Aorta (tissue), 5 donors: Measurements from ENCODE around the gene CPT1C. TPM values are rescaled to one million over a fixed set of nuclear protein-coding genes. Genes with fewer than 3 reads are reported as not detected.
A peak's percentile ranks its signal among the peaks of the same experiment; 100 is the strongest.

ENCODE experiments used
- ATAC-seq: fragments of 200-7000 bp; cut with Tn5 transposase; one replicate; pipeline ENCODE4 v1.9.1; 2022; ENCODE audit warnings: moderate library complexity; ENCODE audit not compliant: low FRiP score
- DNase-seq, 2 donors: peaks; one replicate each; pipeline ENCODE4 v3.0.0-alpha.2; 2020
- H3K27ac ChIP-seq, 2 donors: one replicate each; pipeline ENCODE4 v1.5.1; 2013; ENCODE audit warnings: low read length in 2 of 2, mild to moderate bottlenecking in 2 of 2, moderate library complexity in 2 of 2, control low read depth in 1 of 2, inconsistent platforms in 1 of 2, low read depth in 1 of 2
- H3K27me3 ChIP-seq, 2 donors: one replicate each; pipeline ENCODE4 v1.6.1; 2013; ENCODE audit warnings: control low read depth in 1 of 2, low read length in 1 of 2, mild to moderate bottlenecking in 1 of 2, moderate library complexity in 1 of 2; ENCODE audit not compliant: insufficient read depth in 2 of 2, control insufficient read depth in 1 of 2
- H3K36me3 ChIP-seq, 2 donors: one replicate each; pipeline ENCODE4 v1.6.1; 2013; ENCODE audit warnings: control low read depth in 1 of 2, low read length in 1 of 2, mild to moderate bottlenecking in 1 of 2; ENCODE audit not compliant: insufficient read depth in 2 of 2, control insufficient read depth in 1 of 2
- H3K4me1 ChIP-seq, 2 donors: one replicate each; pipeline ENCODE4 v1.6.1; 2013; ENCODE audit warnings: low read length in 2 of 2, control low read depth in 1 of 2, mild to moderate bottlenecking in 1 of 2, moderate library complexity in 1 of 2; ENCODE audit not compliant: insufficient read depth in 2 of 2, control insufficient read depth in 1 of 2
- H3K4me3 ChIP-seq, 2 donors: one replicate each; pipeline ENCODE4 v1.5.1; 2013; ENCODE audit warnings: low read length in 2 of 2, control low read depth in 1 of 2, mild to moderate bottlenecking in 1 of 2
- H3K9me3 ChIP-seq: one replicate; pipeline ENCODE4 v1.6.1; 2013; ENCODE audit warnings: mild to moderate bottlenecking, low read length; ENCODE audit not compliant: control insufficient read depth
- whole genome bisulfite sequencing, 2 donors: extraction: QIAGEN DNeasy Blood & Tissue Kit; methylation state at CpG; one replicate each; pipeline ENCODE4 v1.1.7; 2013; 5-methylcytosine and 5-hydroxymethylcytosine counted together
- intact Hi-C, 2 donors: fragments of 100-400 bp; cut with DNase I; formaldehyde crosslinking; loops; one replicate each; pipeline versions ENCODE4 v1.14.2 to v1.15.0; 2022
- polyA plus RNA-seq, 2 donors: library from polyadenylated mRNA; stranded (reverse); fragments of 200-250 nt; gene quantifications; one replicate each; pipeline ENCODE4 v1.2.3, GENCODE V29; 2013
- total RNA-seq, 2 donors: library from RNA; stranded (reverse); fragmentation: NEBNext Ultra II Directional; extraction: Animal tissue kit (Norgen Biotek cat#: 25700); gene quantifications; one replicate each; pipeline ENCODE4 v1.2.1, GENCODE V29; 2021
- donor health status: healthy with polysubstance abuse.
- donor health status: Bipolar disorder and iron deficiency.
- donor health status: DM: no; HTN: no; CAD: no.
- donor health status: DM: no; HTN: no; CAD: no.
- donor health status: DM: yes; HTN: yes; CAD: no.

CPT1C gene
- total and polyA plus RNA-seq, 4 donors = 1.9 to 24.4 (median 6.1) TPM

DNA sequence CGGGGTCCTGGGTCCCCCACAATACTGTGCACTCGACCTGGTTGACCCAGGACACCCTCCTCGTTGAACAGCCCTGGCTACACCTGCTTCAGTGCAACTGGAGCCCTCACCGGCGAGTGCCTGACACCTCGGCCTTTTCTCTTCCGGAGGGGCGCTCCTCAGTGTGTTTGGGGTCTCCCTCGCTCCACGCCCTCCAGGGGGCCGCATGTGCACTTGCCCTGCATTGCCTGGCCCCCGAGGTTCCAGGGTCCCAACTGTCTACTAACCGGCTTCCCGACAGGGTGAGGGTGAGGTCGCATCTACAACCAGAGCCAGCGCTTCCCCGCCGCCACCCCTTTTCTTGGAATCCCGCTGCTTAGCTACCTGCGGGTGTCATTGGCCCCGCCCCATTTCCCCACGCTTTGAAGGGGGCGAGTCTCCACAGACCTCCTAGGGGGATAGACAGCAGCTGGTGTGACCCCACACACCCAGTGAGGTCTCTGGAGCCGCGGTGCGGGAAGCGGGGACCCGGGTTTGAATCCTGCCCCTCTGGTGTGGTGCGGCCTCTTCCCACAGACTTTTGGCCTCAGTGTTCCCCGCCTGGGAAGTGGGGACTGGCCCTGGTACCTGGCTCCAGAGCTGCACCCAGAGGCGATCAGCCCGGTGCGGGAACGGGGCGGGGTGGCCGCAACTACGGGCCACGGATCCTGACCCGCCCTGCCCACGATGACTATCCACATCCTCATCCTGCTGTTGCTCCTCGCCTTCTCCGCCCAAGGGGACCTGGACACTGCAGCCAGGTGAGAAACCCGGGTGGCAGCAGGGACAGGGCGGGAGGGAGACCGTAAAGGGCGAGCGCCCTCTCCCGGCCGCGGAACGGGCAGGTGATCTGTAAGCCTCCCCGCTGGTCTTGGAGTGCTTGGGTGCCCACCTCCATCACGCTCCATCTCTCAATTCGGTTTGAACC is 1.5 kb upstream of the CPT1C start, which contains the start of gene ADM5:
ADM5 (plus strand) TSS at position 462 of the 946 bp plus-strand sequence; CDS start at position 706, 244 bp downstream.
- 30 to 33% methylated on average over 52 to 54 of the region's 54 CpGs for WGBS, 2 donors
- Histone ChIP-seq H3K9me3 (no peaks in the 10 kb centered on the region), H3K27me3 (no peaks in the 10 kb centered on the region), H3K36me3 (peaks cover 0 to 8% of the 10 kb centered on the region in 2 donors), H3K4me3 (peak within 1 kb of the TSS; percentile 3 to 8), H3K27ac (no peak within 1 kb of the TSS), H3K4me1 (no peaks in the 10 kb centered on the region)
- DNase-seq (peak in 1 of 2 donors; percentile 82), ATAC-seq (peak; percentile 30)
- intact Hi-C loops = loop anchor here in 1 of 2 donors (10.0 kb wide), 1 partner anchor 65 kb away; no protein-coding TSS in a partner anchor

DNA sequence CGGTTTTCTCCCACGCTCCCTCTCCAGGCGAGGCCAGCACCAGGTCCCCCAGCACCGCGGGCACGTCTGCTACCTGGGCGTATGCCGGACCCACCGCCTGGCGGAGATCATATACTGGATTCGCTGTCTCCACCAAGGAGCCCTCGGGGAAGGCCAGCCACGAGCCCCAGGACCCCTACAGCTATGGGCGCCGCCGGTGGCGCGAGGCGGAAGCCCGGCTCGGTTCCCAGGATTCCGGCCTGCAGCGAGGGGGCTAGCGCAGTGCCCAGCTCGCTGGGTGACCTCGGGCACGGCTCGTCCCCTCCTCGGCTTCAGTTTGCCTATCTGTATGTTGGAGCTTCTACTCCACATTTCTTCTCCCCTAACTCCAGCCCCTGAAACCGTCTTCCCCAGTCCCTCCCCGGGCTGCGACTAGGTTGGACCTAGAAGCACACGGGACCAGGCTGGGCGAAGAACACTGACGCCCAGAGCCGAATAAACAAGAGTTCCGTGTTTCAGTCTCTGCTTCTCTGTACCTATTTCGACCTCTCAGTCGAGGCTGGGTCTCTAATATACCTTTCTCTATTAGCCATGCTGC is 749 bp upstream of the CPT1C start:
- WGBS, 2 donors = 4 to 5% methylated on average over 39 of the region's 39 CpGs
- H3K27me3 ChIP-seq = no peaks in the 10 kb centered on the region
- no peaks in the 10 kb centered on the region for H3K4me1 ChIP-seq
- ATAC-seq (peak; percentile 7), DNase-seq (no peak)
- peak overlapping the region; percentile 3 to 8 for H3K4me3 ChIP-seq
- H3K9me3 ChIP-seq = no peaks in the 10 kb centered on the region
- no peak overlapping the region for H3K27ac ChIP-seq
- peaks cover 0 to 6% of the 10 kb centered on the region in 2 donors for H3K36me3 ChIP-seq
- intact Hi-C loops = no loop called here

DNA sequence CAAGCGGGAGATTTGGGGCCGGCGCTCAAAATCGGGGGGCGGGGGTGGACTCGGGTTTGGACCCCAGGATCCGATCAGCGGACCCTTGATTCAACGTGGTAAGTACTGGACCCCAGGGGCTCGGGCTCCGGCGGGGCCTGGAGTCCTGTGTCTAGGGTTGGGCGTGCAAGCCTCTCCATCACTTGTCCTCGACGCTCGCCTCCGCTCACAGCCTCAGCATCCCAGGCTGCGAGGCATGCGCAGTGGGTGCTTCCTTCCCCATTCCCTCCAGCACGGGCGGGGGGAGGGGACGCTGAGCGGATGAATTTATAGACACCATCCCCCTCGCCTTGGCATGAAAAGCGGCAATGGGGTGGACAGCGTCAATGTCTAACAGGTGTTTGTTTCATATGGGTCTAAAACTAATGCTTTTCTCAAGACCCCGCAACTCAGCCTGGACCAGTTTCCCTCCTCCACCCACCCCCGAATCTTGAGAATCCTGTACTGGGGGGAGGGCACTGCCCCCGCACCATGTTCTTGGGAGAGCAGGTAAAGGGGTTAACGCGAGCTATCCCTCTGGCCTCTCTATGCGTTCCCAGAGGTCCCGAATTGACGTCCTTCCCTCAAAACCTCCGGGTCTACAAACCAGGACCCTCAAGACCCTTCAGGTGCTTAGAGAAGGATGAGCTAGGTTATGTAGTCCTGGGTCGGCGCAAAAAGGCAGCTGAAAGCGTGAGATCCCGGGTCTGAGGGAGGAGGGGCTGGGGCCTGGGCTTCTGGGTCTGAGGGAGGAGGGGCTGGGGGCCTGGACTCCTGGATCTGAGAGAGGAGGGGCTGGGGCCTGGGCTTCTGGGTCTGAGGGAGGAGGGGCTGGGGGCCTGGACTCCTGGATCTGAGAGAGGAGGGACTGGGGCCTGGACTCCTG is 579 bp downstream of the CPT1C start:
- no peak overlapping the region for H3K27ac ChIP-seq
- H3K36me3 ChIP-seq = no peaks in the 10 kb centered on the region
- ATAC-seq (peak; percentile 62), DNase-seq (peak; percentile 76 to 84)
- H3K9me3 ChIP-seq = no peaks in the 10 kb centered on the region
- H3K4me1 ChIP-seq = no peaks in the 10 kb centered on the region
- no peaks in the 10 kb centered on the region for H3K27me3 ChIP-seq
- intact Hi-C loops = no loop called here
- peak overlapping the region in 1 of 2 donors; percentile 16 for H3K4me3 ChIP-seq
- 7 to 8% methylated on average over 39 of the region's 39 CpGs for WGBS, 2 donors

DNA sequence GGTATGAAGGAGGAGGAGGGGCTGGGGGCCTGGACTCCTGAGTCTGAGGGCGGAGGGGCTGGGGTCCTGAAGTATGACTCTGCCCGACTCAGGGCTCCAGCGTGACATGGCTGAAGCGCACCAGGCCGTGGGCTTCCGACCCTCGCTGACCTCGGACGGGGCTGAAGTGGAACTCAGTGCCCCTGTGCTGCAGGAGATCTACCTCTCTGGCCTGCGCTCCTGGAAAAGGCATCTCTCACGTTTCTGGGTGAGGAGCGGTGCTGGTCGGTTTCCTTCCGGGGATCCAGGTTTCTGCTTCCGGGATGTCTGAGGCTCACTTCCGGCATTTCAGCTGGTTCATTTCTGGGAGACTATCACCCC is 1.2 kb downstream of the CPT1C start:
- Histone ChIP-seq H3K27me3 (no peaks in the 10 kb centered on the region), H3K36me3 (no peaks in the 10 kb centered on the region), H3K4me3 (no peak overlapping the region), H3K4me1 (no peaks in the 10 kb centered on the region), H3K27ac (no peak overlapping the region), H3K9me3 (no peaks in the 10 kb centered on the region)
- intact Hi-C loops = no loop called here
- ATAC-seq (no peak), DNase-seq (no peak)
- WGBS, 2 donors = 72 to 81% methylated on average over 16 of the region's 16 CpGs

DNA sequence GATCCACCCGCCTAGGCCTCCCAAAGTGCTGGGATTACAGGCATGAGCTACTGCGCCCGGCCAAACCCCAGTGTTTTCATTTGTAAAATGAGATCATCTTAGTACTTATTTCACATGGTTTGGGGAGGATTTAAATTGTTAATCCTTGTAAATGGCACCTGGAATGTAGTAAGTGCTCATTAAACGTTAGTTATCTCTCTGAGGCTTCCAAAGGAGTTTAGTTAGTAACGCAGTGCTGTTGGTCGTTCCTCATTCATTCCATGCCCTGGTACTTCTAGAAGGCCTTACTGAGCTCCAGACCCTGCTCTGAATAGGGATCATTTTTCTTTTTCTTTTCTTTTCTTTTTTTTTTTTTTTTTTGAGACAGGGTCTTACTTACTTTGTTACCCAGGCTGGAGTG is 5.2 kb downstream of the CPT1C start:
- 79 to 88% methylated on average over 6 of the region's 6 CpGs for WGBS, 2 donors
- intact Hi-C loops = no loop called here
- no peak for ATAC-seq
- H3K27me3 ChIP-seq = no peaks in the 10 kb centered on the region
- H3K27ac ChIP-seq = no peak overlapping the region
- no peak for DNase-seq
- no peaks in the 10 kb centered on the region for H3K9me3 ChIP-seq
- no peaks in the 10 kb centered on the region for H3K4me1 ChIP-seq
- H3K36me3 ChIP-seq = no peaks in the 10 kb centered on the region
- H3K4me3 ChIP-seq = no peak overlapping the region

DNA sequence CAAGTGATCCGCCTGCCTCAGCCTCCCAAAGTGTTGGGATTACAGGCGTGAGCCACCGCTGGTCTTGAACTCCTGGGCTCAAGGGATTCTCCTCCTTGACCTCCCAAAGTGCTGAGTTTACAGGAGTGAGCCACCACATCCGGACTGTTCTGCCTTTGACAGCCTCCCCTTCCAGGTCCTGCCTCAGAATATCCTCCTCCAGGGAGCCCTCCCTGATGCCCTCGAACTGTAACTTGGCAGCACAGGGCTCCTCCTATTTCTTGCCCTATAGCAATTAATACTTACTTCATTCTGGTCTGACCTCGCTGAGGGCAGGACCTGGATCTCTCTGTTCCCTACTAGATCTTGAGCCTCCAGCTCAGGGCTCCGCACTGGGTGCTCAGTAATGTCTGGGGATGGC is 5.9 kb downstream of the CPT1C start:
- Histone ChIP-seq H3K4me3 (no peak overlapping the region), H3K27me3 (no peaks in the 10 kb centered on the region), H3K4me1 (no peaks in the 10 kb centered on the region), H3K9me3 (no peaks in the 10 kb centered on the region), H3K27ac (no peak overlapping the region), H3K36me3 (no peaks in the 10 kb centered on the region)
- 85 to 95% methylated on average over 7 of the region's 7 CpGs for WGBS, 2 donors
- ATAC-seq (no peak), DNase-seq (no peak)
- intact Hi-C loops = no loop called here

DNA sequence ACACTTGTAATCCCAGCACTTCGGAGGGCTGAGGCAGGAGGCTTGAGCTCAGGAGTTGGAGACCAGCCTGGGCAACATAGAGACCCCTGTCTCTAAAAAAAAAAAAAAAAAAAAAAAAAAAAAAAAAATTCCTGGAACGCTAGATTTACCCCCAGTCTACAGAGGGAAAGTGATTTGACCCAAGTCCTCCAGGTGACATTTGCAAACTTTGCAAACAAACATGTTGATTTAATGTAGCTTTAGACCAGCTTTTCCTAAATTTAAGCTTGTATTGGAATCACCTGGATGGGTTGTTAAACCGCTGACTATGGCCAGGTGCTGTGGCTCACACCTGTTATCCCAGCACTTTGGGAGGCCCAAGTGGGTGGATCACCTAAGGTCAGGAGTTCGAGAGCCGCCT is 8.4 kb downstream of the CPT1C start:
- intact Hi-C loops = no loop called here
- Histone ChIP-seq H3K9me3 (no peaks in the 10 kb centered on the region), H3K27me3 (no peaks in the 10 kb centered on the region), H3K4me1 (no peaks in the 10 kb centered on the region), H3K4me3 (no peak overlapping the region), H3K27ac (no peak overlapping the region), H3K36me3 (no peaks in the 10 kb centered on the region)
- 91 to 94% methylated on average over 5 of the region's 5 CpGs for WGBS, 2 donors
- ATAC-seq (no peak), DNase-seq (no peak)

DNA sequence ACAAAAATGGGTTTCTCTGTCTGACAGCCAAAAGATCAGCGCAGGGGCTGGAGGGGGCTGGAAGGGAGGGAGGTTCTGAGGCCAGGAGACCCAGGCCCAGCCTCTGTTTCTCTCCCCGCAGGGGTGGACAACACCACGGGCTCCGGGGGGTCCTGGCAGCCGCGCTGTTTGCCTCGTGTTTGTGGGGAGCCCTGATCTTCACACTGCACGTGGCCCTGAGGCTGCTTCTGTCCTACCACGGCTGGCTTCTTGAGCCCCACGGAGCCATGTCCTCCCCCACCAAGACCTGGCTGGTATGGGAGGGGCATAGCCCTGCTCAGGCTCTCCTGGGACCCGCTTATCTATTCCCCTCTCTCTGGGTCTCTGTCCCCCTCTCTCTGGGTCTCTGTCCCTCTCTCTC is 9.6 kb downstream of the CPT1C start:
- WGBS, 2 donors = 64 to 66% methylated on average over 11 of the region's 11 CpGs
- H3K27ac ChIP-seq = no peak overlapping the region
- H3K27me3 ChIP-seq = no peaks in the 10 kb centered on the region
- ATAC-seq (peak; percentile 33), DNase-seq (no peak)
- H3K4me3 ChIP-seq = no peak overlapping the region
- no peaks in the 10 kb centered on the region for H3K36me3 ChIP-seq
- intact Hi-C loops = no loop called here
- H3K9me3 ChIP-seq = no peaks in the 10 kb centered on the region
- no peaks in the 10 kb centered on the region for H3K4me1 ChIP-seq
